ENCODE results near the gene TMEM138. TPM values are rescaled to one million over a fixed set of nuclear protein-coding genes. Genes with fewer than 3 reads are reported as not detected.

TMEM138 gene
- polyA plus RNA-seq, 3 donors: 34.5 to 64.0 (median 50.7) TPM

DNA sequence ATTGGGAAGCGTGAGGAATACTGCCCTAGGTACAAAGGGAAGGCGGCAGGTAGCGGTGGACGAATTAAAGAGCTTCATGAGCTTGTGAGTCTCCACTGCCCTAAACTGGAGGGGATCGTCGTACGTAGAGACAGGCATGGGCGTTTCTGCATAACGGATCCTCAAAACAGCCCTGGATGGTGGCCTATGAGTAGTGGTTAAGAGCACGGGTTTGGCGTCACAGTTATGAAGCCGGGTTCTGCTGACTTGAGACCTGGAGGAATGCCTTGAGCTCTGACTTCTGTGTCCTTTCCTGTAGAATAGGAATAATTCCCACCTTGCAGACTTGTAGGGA, 335 bp downstream of the TMEM138 start:
- peak overlapping the region; percentile 97 to 100 (median 100) for H3K27ac Mint-ChIP-seq
- no peaks in the 10 kb centered on the region for H4K20me1 ChIP-seq (ENCODE audit: insufficient read depth, low read length)
- no peaks in the 10 kb centered on the region for H3K9me3 Mint-ChIP-seq
- H3K4me3 ChIP-seq (replicated peaks in 1 of 3; ENCODE audit: low read depth in 2 of 3, low read length in 3 of 3): peak overlapping the region; percentile 65 to 89 (median 79)
- H2AFZ ChIP-seq (ENCODE audit: insufficient read depth, low read depth, low read length, poor library complexity, severe bottlenecking): peak overlapping the region; percentile 88
- 0% methylated on average over 12 of the region's 12 CpGs for WGBS (ENCODE audit: insufficient coverage)
- DNase-seq: peak; percentile 46 to 64 (median 63)
- H3K9ac ChIP-seq (ENCODE audit: insufficient read depth, low read length, poor library complexity, severe bottlenecking): peak overlapping the region; percentile 93
- peaks cover 53% of the 10 kb centered on the region for H3K79me2 ChIP-seq (ENCODE audit: insufficient read depth, low read length)
- no peak for TF ChIP-seq CTCF (IDR thresholded peaks at IDR 0.05)
- peaks cover 29 to 39% of the 10 kb centered on the region in 2 donors for H3K36me3 Mint-ChIP-seq
- H3K4me1 ChIP-seq (ENCODE audit: control insufficient read depth in 1 of 2, insufficient read depth in 2 of 2, low read length in 2 of 2): peaks cover 54 to 59% of the 10 kb centered on the region in 2 donors
- H3K27ac ChIP-seq (ENCODE audit: low read depth in 1 of 2, low read length in 2 of 2): peak overlapping the region; percentile 97 to 99
- no peaks in the 10 kb centered on the region for H3K9me3 ChIP-seq (replicated peaks in 1 of 2; ENCODE audit: control insufficient read depth in 1 of 2, insufficient read depth in 1 of 2, low read length in 2 of 2)
- H3K4me3 Mint-ChIP-seq: peak overlapping the region; percentile 97 to 100
- H3K4me1 Mint-ChIP-seq: peaks cover 51% of the 10 kb centered on the region
- intact Hi-C loops (cut with micrococcal nuclease): loop anchor here in 1 of 2 donors (1.0 kb wide), 1 partner anchor 14 kb away; no protein-coding TSS in a partner anchor
- peaks cover 32 to 41% of the 10 kb centered on the region in 2 donors for H3K36me3 ChIP-seq (replicated peaks in 1 of 2; ENCODE audit: control insufficient read depth in 1 of 2, insufficient read depth in 2 of 2, low read length in 2 of 2)
- H3K4me2 ChIP-seq (replicated peaks; ENCODE audit: extremely low read depth, low read length, poor library complexity, severe bottlenecking): peak overlapping the region; percentile 95
- no peaks in the 10 kb centered on the region for H3K27me3 ChIP-seq (ENCODE audit: control insufficient read depth in 2 of 2, insufficient read depth in 2 of 2, low read length in 2 of 2)
- no peaks in the 10 kb centered on the region for H3K27me3 Mint-ChIP-seq (ENCODE audit: low read depth in 3 of 3)

- peaks cover 49% of the 10 kb centered on the region for H3K79me2 ChIP-seq (ENCODE audit: insufficient read depth, low read length)
- H3K27me3 ChIP-seq (ENCODE audit: control insufficient read depth in 2 of 2, insufficient read depth in 2 of 2, low read length in 2 of 2): no peaks in the 10 kb centered on the region
- H3K4me1 ChIP-seq (ENCODE audit: control insufficient read depth in 1 of 2, insufficient read depth in 2 of 2, low read length in 2 of 2): peaks cover 38 to 43% of the 10 kb centered on the region in 2 donors
- H3K4me2 ChIP-seq (replicated peaks; ENCODE audit: extremely low read depth, low read length, poor library complexity, severe bottlenecking): no peak overlapping the region
- no peak overlapping the region for H3K4me3 ChIP-seq (replicated peaks in 1 of 3; ENCODE audit: low read depth in 2 of 3, low read length in 3 of 3)
- DNase-seq: no peak
- Mint-ChIP-seq H3K4me1 (peaks cover 39% of the 10 kb centered on the region), H3K27ac (peak overlapping the region in 5 of 7 donors; percentile 40 to 100 (median 100)), H3K9me3 (no peaks in the 10 kb centered on the region), H3K27me3 (ENCODE audit: low read depth in 3 of 3) (no peaks in the 10 kb centered on the region), H3K36me3 (peaks cover 40 to 53% of the 10 kb centered on the region in 2 donors), H3K4me3 (no peak overlapping the region)
- intact Hi-C loops (cut with micrococcal nuclease): no loop called here
- H2AFZ ChIP-seq (ENCODE audit: insufficient read depth, low read depth, low read length, poor library complexity, severe bottlenecking): no peak overlapping the region
- 100% methylated on average over 2 of the region's 5 CpGs for WGBS (ENCODE audit: insufficient coverage)
- no peak overlapping the region for H3K9ac ChIP-seq (ENCODE audit: insufficient read depth, low read length, poor library complexity, severe bottlenecking)
- TF ChIP-seq CTCF (IDR thresholded peaks at IDR 0.05): no peak
- peaks cover 47 to 58% of the 10 kb centered on the region in 2 donors for H3K36me3 ChIP-seq (replicated peaks in 1 of 2; ENCODE audit: control insufficient read depth in 1 of 2, insufficient read depth in 2 of 2, low read length in 2 of 2)
- peak overlapping the region in 1 of 2 donors; percentile 97 for H3K27ac ChIP-seq (ENCODE audit: low read depth in 1 of 2, low read length in 2 of 2)
- no peaks in the 10 kb centered on the region for H4K20me1 ChIP-seq (ENCODE audit: insufficient read depth, low read length)
- no peaks in the 10 kb centered on the region for H3K9me3 ChIP-seq (replicated peaks in 1 of 2; ENCODE audit: control insufficient read depth in 1 of 2, insufficient read depth in 1 of 2, low read length in 2 of 2)
Observed at GRCh38 chr11:61364012-61364675, 2.0 kb downstream of the TMEM138 start.
